HEK293T (cell line): ENCODE data around the gene PCDHGA2.

ENCODE experiments used
- ARNT ChIP-seq: fragments of 450-650 bp; IDR thresholded peaks from 2 replicates; pipeline ENCODE4 v1.6.1; 2017; ENCODE audit warnings: mild to moderate bottlenecking
- BHLHE40 ChIP-seq: fragments of 450-650 bp; IDR thresholded peaks from 2 replicates; pipeline ENCODE4 v1.6.1; 2016; ENCODE audit warnings: mild to moderate bottlenecking, moderate library complexity, borderline replicate concordance
- ELF4 ChIP-seq: fragments of 450-650 bp; IDR thresholded peaks from 2 replicates; pipeline ENCODE4 v1.6.1; 2017; ENCODE audit warnings: antibody characterized with exemption
- FOXA1 ChIP-seq: fragments of 450-650 bp; IDR thresholded peaks from 2 replicates; pipeline ENCODE4 v1.6.1; 2016; ENCODE audit warnings: mild to moderate bottlenecking
- FOXK2 ChIP-seq: fragments of 450-650 bp; IDR thresholded peaks from 2 replicates; pipeline ENCODE4 v1.6.1; 2016; ENCODE audit warnings: mild to moderate bottlenecking
- FOXM1 ChIP-seq: fragments of 450-650 bp; IDR thresholded peaks from 2 replicates; pipeline ENCODE4 v1.6.1; 2017; ENCODE audit warnings: mild to moderate bottlenecking, borderline replicate concordance
- SP1 ChIP-seq: fragments of 450-650 bp; IDR thresholded peaks from 2 replicates; pipeline ENCODE4 v1.6.1; 2017
- SUZ12 ChIP-seq: fragments of 450-650 bp; IDR thresholded peaks from 2 replicates; pipeline ENCODE4 v1.6.1; 2016; ENCODE audit warnings: mild to moderate bottlenecking

- TF ChIP-seq ELF4 = no peak
- TF ChIP-seq SP1 = no peak
- no peak for TF ChIP-seq FOXM1
- TF ChIP-seq ARNT = no peak
- no peak for TF ChIP-seq FOXK2
- no peak for TF ChIP-seq BHLHE40
- no peak for TF ChIP-seq FOXA1
- TF ChIP-seq SUZ12 = no peak
Measured at GRCh38 chr5:141382469-141383294, 44.1 kb downstream of the PCDHGA2 start, which contains the start of gene PCDHGA7.
